KOPT-K1 (cell line): ENCODE results near the gene SLC39A3.
"Not testable (repeated sequence)": the region's sequence is repeated elsewhere in the genome, so short reads cannot be mapped to it uniquely, and the experiment has no call there.

ENCODE experiments used
- H3K27ac ChIP-seq: fragments of 200-600 bp; sonication (generic); 2 replicates; pipeline ENCODE4 v1.5.1; 2016; ENCODE audit warnings: antibody characterized with exemption, mild to moderate bottlenecking, low read depth, low read length; ENCODE audit not compliant: poor library complexity, severe bottlenecking
- H3K36me3 ChIP-seq: fragments of 200-600 bp; sonication (generic); 2 replicates; pipeline ENCODE4 v1.5.1; 2017; ENCODE audit warnings: antibody characterized with exemption, mild to moderate bottlenecking, low read length, moderate library complexity; ENCODE audit not compliant: insufficient read depth
- H3K9me3 ChIP-seq: fragments of 200-600 bp; sonication (generic); 2 replicates; pipeline ENCODE4 v1.5.1; 2017; ENCODE audit warnings: antibody characterized with exemption, low read length, mild to moderate bottlenecking; ENCODE audit not compliant: insufficient read depth, poor library complexity, severe bottlenecking

The SLC39A3 gene

DNA sequence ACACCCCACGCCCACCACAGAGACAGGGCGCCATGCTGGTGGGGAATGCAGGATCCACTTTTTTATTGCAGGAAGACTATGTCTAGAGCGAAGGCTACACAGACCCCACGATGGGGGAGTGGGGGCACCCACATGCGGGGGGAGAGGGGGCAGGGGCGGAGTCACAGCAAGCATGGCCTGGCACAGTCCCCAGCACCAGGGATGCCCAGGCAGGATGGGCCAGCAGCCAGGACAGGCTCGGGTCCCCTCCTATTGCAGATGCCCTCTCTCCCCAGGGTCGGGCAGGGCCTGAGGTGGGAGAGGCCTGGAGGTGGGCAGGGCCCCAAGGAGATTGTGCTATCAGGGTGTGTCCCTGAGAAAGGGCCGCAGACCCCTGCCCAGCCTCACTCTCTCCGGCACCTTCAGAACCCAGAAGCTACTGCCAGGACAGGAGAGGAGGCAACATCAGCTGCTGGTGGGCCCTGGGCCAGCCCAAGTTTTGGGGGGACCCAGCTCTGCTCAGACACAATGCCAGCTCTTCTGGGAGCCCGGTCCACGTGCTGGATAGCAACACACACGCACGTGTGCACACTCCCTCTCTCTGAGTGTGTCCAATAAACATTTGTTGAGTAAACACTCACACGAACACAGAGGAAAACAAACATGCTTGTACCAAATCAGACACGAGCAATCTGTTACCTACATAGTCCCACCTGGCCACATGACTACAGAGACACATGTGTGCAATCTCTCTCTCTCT lies 25.1 kb downstream of the SLC39A3 start:
- Histone ChIP-seq H3K27ac (no peak overlapping the region), H3K36me3 (no peaks in the 10 kb centered on the region)

DNA sequence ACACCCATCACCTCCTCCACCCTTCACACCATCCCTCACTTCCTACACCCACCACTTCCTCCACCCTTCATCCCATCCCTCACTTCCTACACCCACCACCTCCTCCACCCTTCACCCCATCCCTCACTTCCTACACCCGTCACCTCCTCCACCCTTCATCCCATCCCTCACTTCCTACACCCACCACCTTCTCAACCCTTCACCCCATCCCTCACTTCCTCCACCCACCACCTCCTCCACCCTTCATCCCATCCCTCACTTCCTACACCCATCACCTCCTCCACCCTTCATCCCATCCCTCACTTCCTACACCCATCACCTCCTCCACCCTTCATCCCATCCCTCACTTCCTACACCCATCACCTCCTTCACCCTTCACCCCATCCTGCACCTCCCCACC lies 25.7 kb downstream of the SLC39A3 start:
- H3K9me3 ChIP-seq, result peaks cover 13% of the 10 kb centered on the region
- H3K36me3 ChIP-seq, H3K27ac ChIP-seq: not testable (repeated sequence)

More for the DNA sequence above, 25.1 kb downstream of the SLC39A3 start:
- H3K9me3 ChIP-seq, result peaks cover 13% of the 10 kb centered on the region

DNA sequence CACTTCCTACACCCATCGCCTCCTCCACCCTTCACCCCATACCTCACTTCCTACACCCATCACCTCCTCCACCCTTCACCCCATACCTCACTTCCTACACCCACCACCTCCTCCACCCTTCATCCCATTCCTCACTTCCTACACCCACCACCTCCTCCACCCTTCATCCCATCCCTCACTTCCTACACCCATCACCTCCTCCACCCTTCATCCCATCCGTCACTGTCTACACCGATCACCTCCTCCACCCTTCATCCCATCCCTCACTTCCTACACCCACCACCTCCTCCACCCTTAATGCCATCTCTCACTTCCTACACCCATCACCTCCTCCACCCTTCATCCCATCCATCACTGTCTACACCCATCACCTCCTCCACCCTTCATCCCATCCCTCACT lies 26.6 kb downstream of the SLC39A3 start:
- H3K36me3 ChIP-seq, H3K27ac ChIP-seq: not testable (repeated sequence)
- peaks cover 13% of the 10 kb centered on the region for H3K9me3 ChIP-seq

DNA sequence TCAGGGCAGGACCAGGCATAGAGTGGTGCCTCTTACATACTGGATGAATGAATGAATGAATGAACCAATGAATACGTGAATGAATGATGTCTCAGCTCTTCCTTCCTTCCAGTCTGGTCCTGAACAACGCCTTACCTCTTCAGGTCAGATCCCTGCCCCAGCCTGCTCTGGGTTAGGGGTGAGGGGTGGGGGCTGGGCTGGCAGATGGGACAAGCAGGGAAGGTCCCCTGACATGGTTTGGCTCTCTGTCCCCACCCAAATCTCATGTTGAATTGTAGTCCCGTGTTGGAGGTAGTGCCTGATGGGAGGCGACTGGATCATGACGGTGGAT lies 28.0 kb downstream of the SLC39A3 start:
- Histone ChIP-seq H3K27ac (no peak overlapping the region), H3K9me3 (peaks cover 13% of the 10 kb centered on the region)

DNA sequence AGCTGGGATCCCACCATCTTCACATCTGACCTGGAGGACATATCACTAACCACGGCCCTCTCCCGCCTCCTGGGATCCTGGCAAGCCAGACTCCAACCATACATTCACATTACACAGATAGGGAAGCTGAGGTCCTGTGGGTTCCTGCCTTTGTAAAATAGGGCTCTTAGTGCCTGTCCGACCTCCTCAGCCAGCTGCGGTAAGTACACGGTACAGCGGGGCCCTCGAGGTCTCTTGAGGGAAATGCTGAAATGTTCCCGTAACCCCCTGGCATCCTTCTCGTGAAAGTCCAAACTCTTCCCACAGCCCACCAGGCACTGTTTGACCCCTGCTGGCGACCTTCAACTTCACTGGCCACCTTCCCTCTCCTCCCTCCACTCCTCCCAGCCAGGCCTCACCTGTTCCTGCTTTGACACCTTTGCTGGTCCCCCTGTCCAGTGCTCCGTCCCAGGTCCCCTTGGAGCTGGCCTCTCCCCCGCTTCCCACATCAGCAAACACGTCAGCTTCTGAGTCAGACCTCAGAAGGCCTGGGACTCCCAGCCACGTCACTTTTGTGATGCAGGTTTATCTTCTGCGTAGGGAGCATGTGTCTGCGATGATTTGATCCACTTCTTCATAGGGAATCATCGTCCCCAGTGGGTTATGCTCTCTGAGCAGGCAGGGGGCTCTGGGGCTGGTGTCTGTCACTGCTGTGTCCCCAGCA lies 28.5 kb downstream of the SLC39A3 start:
- Histone ChIP-seq H3K27ac (no peak overlapping the region), H3K9me3 (peaks cover 13% of the 10 kb centered on the region)

More for the DNA sequence above, 28.0 kb downstream of the SLC39A3 start:
- no peaks in the 10 kb centered on the region for H3K36me3 ChIP-seq

DNA sequence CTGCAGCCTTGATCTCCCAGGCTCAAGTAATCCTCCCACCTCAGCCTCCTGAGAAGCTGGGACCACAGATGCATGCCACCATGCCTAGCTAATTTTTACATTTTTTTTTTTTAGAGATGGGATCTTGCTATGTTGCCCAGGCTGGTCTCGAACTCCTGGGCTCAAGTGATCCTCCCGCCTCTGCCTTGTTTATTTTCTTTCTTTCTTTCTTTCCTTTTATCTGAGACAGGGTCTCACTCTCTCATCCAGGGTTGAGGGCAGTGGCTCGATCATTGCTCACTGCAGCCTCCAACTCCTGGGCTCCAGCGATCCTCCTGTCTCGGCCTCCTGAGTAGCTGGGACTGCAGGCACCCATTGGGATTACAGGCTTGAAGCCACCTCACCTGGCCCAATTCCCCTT lies 33.6 kb downstream of the SLC39A3 start:
- no peaks in the 10 kb centered on the region for H3K36me3 ChIP-seq
- no peak overlapping the region for H3K27ac ChIP-seq
- H3K9me3 ChIP-seq, result no peaks in the 10 kb centered on the region

More for the DNA sequence above, 28.5 kb downstream of the SLC39A3 start:
- no peaks in the 10 kb centered on the region for H3K36me3 ChIP-seq

DNA sequence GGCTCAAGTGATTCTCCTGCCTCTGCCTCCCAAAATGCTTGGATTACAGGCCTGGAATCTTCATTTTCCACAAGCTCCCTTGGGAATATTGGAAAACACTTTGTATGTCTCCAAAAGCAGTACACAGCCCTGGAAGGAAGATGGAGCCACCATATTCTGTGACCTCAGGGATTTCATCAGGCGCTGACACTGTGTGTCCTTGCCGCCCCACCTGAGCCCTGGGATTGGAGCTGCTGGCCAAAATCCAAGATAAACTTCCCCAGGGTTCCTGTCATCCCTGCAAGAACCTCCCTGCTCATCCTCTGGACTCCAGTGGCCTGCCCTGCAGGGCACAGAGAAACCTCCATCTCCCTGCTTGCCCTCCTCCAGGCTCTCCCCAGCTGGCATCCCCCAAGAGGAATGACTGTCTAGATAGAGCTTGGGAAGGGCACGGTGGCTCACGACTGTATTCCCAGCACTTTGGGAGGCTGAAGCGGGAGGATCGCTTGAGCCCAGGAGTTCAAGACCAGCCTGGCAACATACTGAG lies 36.1 kb downstream of the SLC39A3 start:
- H3K9me3 ChIP-seq, result no peaks in the 10 kb centered on the region
- no peak overlapping the region for H3K27ac ChIP-seq

DNA sequence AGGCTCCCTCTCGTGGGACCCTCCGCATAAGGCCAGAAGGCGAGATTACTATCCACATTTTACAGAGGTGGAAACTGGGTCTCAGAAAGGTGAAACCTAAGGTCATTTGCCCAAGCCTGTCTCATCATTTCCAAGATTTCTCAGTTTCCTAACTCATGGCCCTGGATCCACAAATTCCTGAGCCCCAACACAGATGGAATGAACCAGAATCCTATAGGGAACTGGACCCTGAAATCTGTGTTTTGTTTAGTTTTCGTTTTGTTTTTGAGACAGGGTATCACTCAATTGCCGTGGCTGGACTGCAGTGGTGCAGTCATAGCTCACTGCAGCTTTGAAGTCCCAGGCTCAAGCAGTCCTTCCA lies 36.8 kb downstream of the SLC39A3 start:
- Histone ChIP-seq H3K27ac (no peak overlapping the region), H3K36me3 (no peaks in the 10 kb centered on the region), H3K9me3 (no peaks in the 10 kb centered on the region)

More for the DNA sequence above, 36.1 kb downstream of the SLC39A3 start:
- no peaks in the 10 kb centered on the region for H3K36me3 ChIP-seq

DNA sequence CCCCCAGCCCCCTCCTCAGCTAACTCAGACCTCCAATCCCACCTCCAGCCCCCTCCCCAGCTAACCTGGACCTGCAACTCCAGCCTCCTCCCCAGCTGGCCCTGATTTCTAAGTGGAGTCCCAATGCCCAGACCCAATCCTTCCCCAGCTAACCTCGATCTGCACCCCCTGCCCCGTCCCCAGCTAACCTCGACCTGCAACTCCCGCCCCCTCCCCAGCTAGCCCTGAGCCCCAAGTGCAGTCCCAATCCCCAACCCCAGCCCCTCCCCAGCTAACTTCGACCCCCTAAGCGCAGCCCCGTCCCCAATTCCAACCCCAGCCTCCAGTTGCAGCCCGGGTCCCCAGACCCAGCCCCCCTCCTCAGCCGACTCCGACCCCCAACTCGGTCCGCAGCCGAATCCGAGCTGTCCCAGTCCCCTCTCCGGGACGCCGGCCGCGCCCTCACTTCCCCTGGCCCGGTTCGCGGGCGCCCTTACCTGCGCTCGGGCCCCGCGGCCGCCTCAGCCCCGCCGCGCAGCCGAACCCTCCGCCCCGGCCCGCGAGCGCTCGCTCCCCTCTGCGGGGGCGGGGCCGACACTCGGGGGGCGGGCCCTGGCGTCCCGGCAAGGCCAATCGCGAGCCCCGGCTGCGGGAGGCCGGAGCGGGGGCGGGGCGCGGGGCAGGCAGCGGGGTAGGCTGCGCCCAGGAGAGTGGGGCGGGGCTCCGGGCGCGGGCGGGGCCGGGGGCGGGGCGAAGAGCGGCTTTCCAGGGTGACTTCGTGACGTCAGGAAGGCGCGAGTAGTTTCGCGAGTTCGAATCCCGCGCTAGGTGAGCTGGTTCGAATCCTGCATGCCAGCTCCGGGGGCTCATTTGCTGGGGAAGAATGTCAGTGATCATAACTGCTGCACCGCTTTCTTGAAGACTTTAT lies 37.4 kb downstream of the SLC39A3 start, which contains the start of gene GNG7:
TSS of gene GNG7 (minus strand) at position 525 of the 907 bp plus-strand sequence. CDS start 182,006 bp downstream, outside the sequence.
- no peaks in the 10 kb centered on the region for H3K9me3 ChIP-seq
- H3K36me3 ChIP-seq, result no peaks in the 10 kb centered on the region
- H3K27ac ChIP-seq, result no peak within 1 kb of the TSS

DNA sequence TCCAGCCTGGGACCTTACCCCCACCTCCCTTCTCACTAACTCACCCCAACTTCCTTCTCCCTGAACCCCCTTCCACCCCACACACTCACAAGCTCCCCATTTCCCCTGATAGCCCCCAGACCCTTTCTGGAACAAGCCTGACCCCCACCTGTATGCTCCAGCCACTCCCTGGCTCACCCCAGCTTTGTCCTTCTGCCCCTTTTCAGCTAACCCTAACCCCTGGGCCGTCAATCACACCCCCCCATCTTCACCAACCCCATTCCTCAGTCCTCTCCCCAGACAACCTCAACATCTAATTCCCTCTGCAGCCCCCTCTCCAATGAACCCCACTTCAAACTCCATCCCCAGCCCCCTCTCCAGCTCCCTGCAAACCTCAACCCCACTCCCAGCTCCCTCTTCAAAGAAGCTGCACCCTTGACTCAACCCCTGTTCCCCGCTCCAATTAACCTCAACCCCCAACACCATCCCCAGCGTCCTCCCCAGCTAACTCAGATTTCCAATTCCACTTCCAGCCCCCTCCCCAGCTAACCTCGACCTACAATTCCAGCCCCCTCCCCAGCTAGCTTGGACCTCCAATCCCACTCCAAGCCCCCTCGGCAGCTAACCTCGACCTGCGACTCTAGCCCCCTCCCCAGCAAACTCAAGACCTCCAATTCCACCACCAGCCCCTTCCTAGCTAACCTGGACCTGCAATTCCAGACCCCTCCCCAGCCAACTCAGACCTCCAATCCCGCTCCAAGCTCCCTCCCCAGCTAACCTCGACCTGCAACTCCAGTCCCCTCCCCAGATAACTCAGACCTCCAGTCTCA lies 38.3 kb downstream of the SLC39A3 start:
- Histone ChIP-seq H3K36me3 (no peaks in the 10 kb centered on the region), H3K9me3 (no peaks in the 10 kb centered on the region), H3K27ac (no peak overlapping the region)

DNA sequence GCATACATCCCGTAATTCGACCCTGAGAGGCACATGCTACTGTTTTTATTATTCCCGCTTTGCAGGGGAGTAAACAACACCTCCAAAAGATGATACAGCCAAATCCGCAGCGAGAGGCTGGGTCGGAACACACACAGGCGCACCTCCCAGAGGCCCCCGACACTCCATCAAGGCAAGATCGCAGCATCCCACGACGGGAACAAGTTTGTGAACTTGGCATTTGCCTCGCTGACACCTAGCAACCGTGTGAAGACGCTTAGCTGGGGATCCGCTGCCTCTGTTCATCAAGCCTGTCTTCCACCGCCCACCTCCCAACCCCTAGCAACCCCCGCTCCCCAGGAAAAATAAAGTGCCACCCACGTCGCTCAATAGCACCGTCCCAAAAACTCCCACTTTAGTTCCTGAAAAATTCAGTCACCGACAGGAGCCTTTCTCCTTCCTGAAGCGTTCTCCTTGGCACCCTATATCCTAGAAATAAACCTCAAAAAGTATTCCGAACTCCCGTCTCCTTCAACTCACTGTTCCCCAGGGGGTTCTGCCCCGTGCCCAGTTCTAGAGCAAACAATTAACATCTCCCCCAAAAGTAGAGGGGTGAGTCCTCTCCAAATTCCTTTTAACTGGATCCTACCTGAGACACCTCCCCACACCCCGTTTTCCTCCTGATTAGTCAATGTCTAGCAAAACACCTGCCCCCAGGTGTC lies 39.0 kb downstream of the SLC39A3 start:
- H3K27ac ChIP-seq, result no peak overlapping the region
- no peaks in the 10 kb centered on the region for H3K36me3 ChIP-seq
- H3K9me3 ChIP-seq, result no peaks in the 10 kb centered on the region

DNA sequence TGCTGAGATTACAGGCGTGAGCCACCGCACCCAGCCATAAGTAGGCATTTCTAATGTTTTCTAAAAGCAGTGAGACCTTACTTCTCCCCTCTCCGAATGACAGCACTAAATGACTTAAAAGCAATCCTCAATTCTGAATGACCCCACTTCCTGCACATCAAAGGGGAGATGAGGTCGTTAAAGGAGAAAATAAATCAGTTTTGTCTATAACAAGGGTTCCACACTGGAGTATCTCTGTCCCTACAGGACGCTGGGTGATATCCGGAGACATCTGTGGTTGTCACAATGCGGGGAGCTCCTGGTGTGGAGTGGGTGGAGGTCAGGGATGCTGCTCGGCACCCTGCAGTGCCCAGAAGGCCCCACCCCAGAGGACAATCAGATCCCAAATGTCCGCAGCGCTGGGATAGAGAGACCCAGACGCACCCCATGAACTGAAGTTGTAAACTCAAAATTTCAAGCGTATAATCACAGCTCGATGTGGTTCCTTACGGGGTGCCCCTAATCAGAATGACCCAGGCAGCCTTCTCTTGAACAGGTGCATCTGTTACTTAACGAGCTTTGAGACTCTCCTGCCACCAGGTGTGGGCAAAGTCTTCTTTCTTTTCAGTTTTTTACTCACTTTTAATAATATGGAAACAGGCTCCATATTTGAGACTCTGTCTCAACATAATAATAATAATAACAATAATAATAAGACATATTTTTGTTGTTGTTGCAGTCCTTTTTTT lies 40.2 kb downstream of the SLC39A3 start:
- no peaks in the 10 kb centered on the region for H3K9me3 ChIP-seq
- no peaks in the 10 kb centered on the region for H3K36me3 ChIP-seq
- no peak overlapping the region for H3K27ac ChIP-seq

DNA sequence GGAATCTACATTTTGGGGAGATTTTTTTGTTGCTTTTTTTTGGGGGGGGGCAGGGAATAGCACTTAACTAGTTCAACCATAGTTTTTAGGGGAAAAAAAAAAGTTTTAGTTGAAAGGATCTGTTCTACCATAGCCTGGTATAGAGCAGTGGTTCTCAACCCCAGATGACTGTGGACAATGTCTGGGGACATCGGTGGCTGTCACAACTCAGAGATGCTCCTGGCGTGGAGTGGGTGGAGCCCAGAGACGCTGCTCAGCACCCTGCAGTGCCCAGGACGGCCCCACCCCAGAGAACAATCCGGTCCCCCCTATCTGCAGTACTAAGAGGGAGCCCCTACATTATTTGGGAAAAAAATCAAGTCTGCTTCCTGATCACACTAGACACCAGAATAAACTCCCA lies 45.6 kb downstream of the SLC39A3 start:
- H3K36me3 ChIP-seq, result no peaks in the 10 kb centered on the region
- no peaks in the 10 kb centered on the region for H3K9me3 ChIP-seq
- H3K27ac ChIP-seq, result no peak overlapping the region
